ENCODE data around the gene TNFRSF25.

Gene TNFRSF25

GRCh38 chr1:6466023-6466422 lies at the start of gene TNFRSF25:
Gene TNFRSF25 (minus strand): TSS chr1:6466173. CDS start chr1:6466107, 66 bp downstream.
- DNase-seq (ENCODE audit: low spot score) = no peak

- peak; percentile 76 for DNase-seq (ENCODE audit: low spot score)
Measured at GRCh38 chr1:6515771-6516170, 49.8 kb upstream of the TNFRSF25 start.

- no peak for DNase-seq (ENCODE audit: low spot score)
Measured at GRCh38 chr1:6513320-6513801, 47.4 kb upstream of the TNFRSF25 start.

- no peak for DNase-seq (ENCODE audit: low spot score)
Measured at GRCh38 chr1:6512908-6513280, 46.9 kb upstream of the TNFRSF25 start.

GRCh38 chr1:6512245-6512907 lies 46.4 kb upstream of the TNFRSF25 start:
- no peak for DNase-seq (ENCODE audit: low spot score)

GRCh38 chr1:6511561-6512244 lies 45.7 kb upstream of the TNFRSF25 start:
- no peak for DNase-seq (ENCODE audit: low spot score)

GRCh38 chr1:6511056-6511455 lies 45.1 kb upstream of the TNFRSF25 start:
- DNase-seq (ENCODE audit: low spot score) = no peak

- DNase-seq (ENCODE audit: low spot score) = no peak
Measured at GRCh38 chr1:6510493-6510892, 44.5 kb upstream of the TNFRSF25 start.

GRCh38 chr1:6509919-6510291 lies 43.9 kb upstream of the TNFRSF25 start:
- DNase-seq (ENCODE audit: low spot score) = no peak

GRCh38 chr1:6509220-6509918 lies 43.4 kb upstream of the TNFRSF25 start:
- no peak for DNase-seq (ENCODE audit: low spot score)

- DNase-seq (ENCODE audit: low spot score) = no peak
Measured at GRCh38 chr1:6508816-6509189, 42.8 kb upstream of the TNFRSF25 start.

- DNase-seq (ENCODE audit: low spot score) = no peak
Measured at GRCh38 chr1:6508154-6508815, 42.3 kb upstream of the TNFRSF25 start.

GRCh38 chr1:6507461-6507911 lies 41.5 kb upstream of the TNFRSF25 start:
- DNase-seq (ENCODE audit: low spot score) = no peak

- no peak for DNase-seq (ENCODE audit: low spot score)
Measured at GRCh38 chr1:6507037-6507428, 41.1 kb upstream of the TNFRSF25 start.

- DNase-seq (ENCODE audit: low spot score) = no peak
Measured at GRCh38 chr1:6506210-6507036, 40.5 kb upstream of the TNFRSF25 start.

GRCh38 chr1:6505367-6506209 lies 39.6 kb upstream of the TNFRSF25 start:
- no peak for DNase-seq (ENCODE audit: low spot score)

GRCh38 chr1:6504887-6505286 lies 38.9 kb upstream of the TNFRSF25 start:
- no peak for DNase-seq (ENCODE audit: low spot score)

- DNase-seq (ENCODE audit: low spot score) = no peak
Measured at GRCh38 chr1:6503884-6504602, 38.1 kb upstream of the TNFRSF25 start.

GRCh38 chr1:6502000-6502891 lies 36.3 kb upstream of the TNFRSF25 start:
- no peak for DNase-seq (ENCODE audit: low spot score)
